Measurements from ENCODE around the gene MIGA2. TPM values are rescaled to one million over a fixed set of nuclear protein-coding genes. Genes with fewer than 3 reads are reported as not detected.
A peak's percentile ranks its signal among the peaks of the same experiment; 100 is the strongest.

The MIGA2 gene
- total and polyA plus RNA-seq, 2 of the 8 experiments (the other 6 are each of a cell fraction or from before 2014, with no cell fraction given), result 24.6 to 39.0 TPM

DNA sequence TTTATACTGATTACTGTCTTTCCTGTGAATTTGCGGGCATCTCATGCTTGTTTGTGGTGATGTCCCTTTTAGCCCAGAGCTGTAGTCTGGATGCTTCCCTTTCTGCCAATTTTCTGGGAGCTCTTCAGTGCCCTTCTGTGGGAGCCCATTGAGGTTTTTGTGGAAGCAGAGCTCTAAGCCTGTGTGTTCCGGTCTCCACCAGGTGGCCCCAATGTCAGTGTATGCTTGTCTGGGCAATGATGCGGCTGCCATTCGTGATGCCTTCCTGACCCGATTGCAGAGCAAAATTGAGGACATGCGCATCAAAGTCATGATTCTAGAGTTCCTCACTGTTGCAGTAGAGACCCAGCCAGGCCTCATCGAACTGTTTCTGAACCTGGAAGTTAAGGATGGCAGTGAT lies 43.4 kb upstream of the MIGA2 start:
- DNase-seq (ENCODE audit: low read depth in 1 of 2, low spot score in 2 of 2), result no peak
- no peak overlapping the region for H3K18ac ChIP-seq (ENCODE audit: extremely low read depth, low read length)
- FAIRE-seq, result peak; percentile 55
- H3K9me3 ChIP-seq (ENCODE audit: insufficient read depth in 2 of 2, low read depth in 1 of 2, low read length in 1 of 2), result no peaks in the 10 kb centered on the region
- H4K91ac ChIP-seq (replicated peaks; ENCODE audit: insufficient read length, low read length), result no peak overlapping the region
- H3K4ac ChIP-seq (replicated peaks; ENCODE audit: insufficient read length, low read depth, low read length), result no peak overlapping the region
- no peaks in the 10 kb centered on the region for H3K27me3 ChIP-seq (replicated peaks in 1 of 4; ENCODE audit: control insufficient read depth in 3 of 4, extremely low read depth in 1 of 4, insufficient read depth in 3 of 4, low read length in 3 of 4)
- no peak overlapping the region for H4K8ac ChIP-seq (ENCODE audit: extremely low read depth, insufficient read depth, low read length)
- no peak overlapping the region for H2AK5ac ChIP-seq (ENCODE audit: low read depth, low read length)
- H3K36me3 ChIP-seq (ENCODE audit: control insufficient read depth in 2 of 4, insufficient read depth in 4 of 4, low read length in 3 of 4), result peaks cover 31 to 74% (median 65%) of the 10 kb centered on the region in 4 experiments
- H2BK15ac ChIP-seq (ENCODE audit: low read length), result no peak overlapping the region
- no peaks in the 10 kb centered on the region for H3K23me2 ChIP-seq (ENCODE audit: low read depth, low read length)
- H3K79me1 ChIP-seq (ENCODE audit: low read depth, low read length), result no peaks in the 10 kb centered on the region
- H3K23ac ChIP-seq (ENCODE audit: insufficient read length), result no peak overlapping the region
- peaks cover 0 to 1% of the 10 kb centered on the region in 2 experiments for H4K20me1 ChIP-seq (replicated peaks in 1 of 2; ENCODE audit: control insufficient read depth in 1 of 2, insufficient read depth in 2 of 2, low read length in 2 of 2)
- no peak overlapping the region for H3K56ac ChIP-seq (replicated peaks; ENCODE audit: insufficient read length, low read depth, low read length)
- CTCF ChIA-PET (ENCODE audit: partially characterized antibody), result interaction anchor here (0.8 to 7.4 kb wide), 12 partner anchors 8 to 367 kb away, joined by 3 to 67 read pairs (median 4); no protein-coding TSS in a partner anchor
- no peaks in the 10 kb centered on the region for H3K79me2 ChIP-seq (ENCODE audit: control insufficient read depth in 1 of 2, insufficient read depth in 2 of 2, low read length in 2 of 2)
- H3K4me3 ChIP-seq (ENCODE audit: extremely low read depth in 1 of 4, insufficient read depth in 2 of 4, low read depth in 3 of 4, low read length in 4 of 4), result no peak overlapping the region
- no peak overlapping the region for H3K14ac ChIP-seq (ENCODE audit: insufficient read length)
- H3K9ac ChIP-seq (replicated peaks in 1 of 4; ENCODE audit: extremely low read depth in 1 of 4, low read depth in 3 of 4, low read length in 3 of 4), result no peak overlapping the region
- no peak overlapping the region for H2AFZ ChIP-seq (ENCODE audit: low read length)
- POLR2A ChIA-PET (ENCODE audit: partially characterized antibody), result interaction anchor here (1.0 to 2.0 kb wide), 4 partner anchors 8 to 15 kb away, joined by 3 to 5 read pairs (median 4); no protein-coding TSS in a partner anchor
- no peak overlapping the region for H3K4me2 ChIP-seq (ENCODE audit: insufficient read depth in 1 of 2, low read depth in 2 of 2, low read length in 2 of 2)
- no peak overlapping the region for H2BK120ac ChIP-seq (replicated peaks; ENCODE audit: low read depth, low read length)
- no peaks in the 10 kb centered on the region for H3K4me1 ChIP-seq (replicated peaks in 1 of 4; ENCODE audit: control insufficient read depth in 3 of 4, insufficient read depth in 4 of 4, low read length in 3 of 4)
- no peak for TF ChIP-seq BACH1 (IDR thresholded peaks at IDR 0.05; ENCODE audit: low read length)
- TF ChIP-seq, protein P1, sequence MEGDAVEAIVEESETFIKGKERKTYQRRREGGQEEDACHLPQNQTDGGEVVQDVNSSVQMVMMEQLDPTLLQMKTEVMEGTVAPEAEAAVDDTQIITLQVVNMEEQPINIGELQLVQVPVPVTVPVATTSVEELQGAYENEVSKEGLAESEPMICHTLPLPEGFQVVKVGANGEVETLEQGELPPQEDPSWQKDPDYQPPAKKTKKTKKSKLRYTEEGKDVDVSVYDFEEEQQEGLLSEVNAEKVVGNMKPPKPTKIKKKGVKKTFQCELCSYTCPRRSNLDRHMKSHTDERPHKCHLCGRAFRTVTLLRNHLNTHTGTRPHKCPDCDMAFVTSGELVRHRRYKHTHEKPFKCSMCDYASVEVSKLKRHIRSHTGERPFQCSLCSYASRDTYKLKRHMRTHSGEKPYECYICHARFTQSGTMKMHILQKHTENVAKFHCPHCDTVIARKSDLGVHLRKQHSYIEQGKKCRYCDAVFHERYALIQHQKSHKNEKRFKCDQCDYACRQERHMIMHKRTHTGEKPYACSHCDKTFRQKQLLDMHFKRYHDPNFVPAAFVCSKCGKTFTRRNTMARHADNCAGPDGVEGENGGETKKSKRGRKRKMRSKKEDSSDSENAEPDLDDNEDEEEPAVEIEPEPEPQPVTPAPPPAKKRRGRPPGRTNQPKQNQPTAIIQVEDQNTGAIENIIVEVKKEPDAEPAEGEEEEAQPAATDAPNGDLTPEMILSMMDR (IDR thresholded peaks at IDR 0.05; ENCODE audit: control extremely low read depth in 1 of 3, insufficient read depth in 1 of 3, low read depth in 1 of 3, low read length in 3 of 3), result peak; percentile 29 to 50 (median 37); a peak in 2 of 4 replicates
- peak in 1 of 2 experiments; percentile 43; a peak in 2 of 4 replicates for TF ChIP-seq RAD21 (IDR thresholded peaks at IDR 0.05 in 1 of 2, conservative IDR thresholded peaks at IDR 0.05 in 1 of 2; ENCODE audit: low read depth in 2 of 2, low read length in 2 of 2)
- no peak overlapping the region for H2BK20ac ChIP-seq (ENCODE audit: low read length)
- H2BK5ac ChIP-seq (ENCODE audit: low read depth, low read length), result no peak overlapping the region
- no peak overlapping the region for H3K27ac ChIP-seq (ENCODE audit: low read depth, low read length)
- no peak overlapping the region for H2BK12ac ChIP-seq (ENCODE audit: low read depth, low read length)
- 94% methylated on average over 7 of the region's 7 CpGs; no CpG with 5 or more reads in 1 of the 2 experiments for WGBS, 2 experiments (ENCODE audit: extremely low coverage in 1 of 2, insufficient coverage in 1 of 2, insufficient read length in 1 of 2, insufficient replicate concordance in 2 of 2, low coverage in 1 of 2, low lambda C conversion rate in 2 of 2, missing lambda C conversion rate in 1 of 2)
- H4K5ac ChIP-seq (ENCODE audit: insufficient read length, low read depth, low read length), result no peak overlapping the region

Data from H1 (cell line).